Thymus (tissue), 11 donors: ENCODE results near the gene HACL1. TPM values are rescaled to one million over a fixed set of nuclear protein-coding genes. Genes with fewer than 3 reads are reported as not detected.
"Not testable (repeated sequence)": the region's sequence is repeated elsewhere in the genome, so short reads cannot be mapped to it uniquely, and the experiment has no call there.

Experiments
- DNase-seq, 9 donors: peaks; one replicate each; pipeline ENCODE4 v3.0.0-alpha.2; 2013; ENCODE audit warnings: low spot score in 9 of 9, low read depth in 6 of 9, missing footprints in 1 of 9
- H3K27ac ChIP-seq, 2 donors: one replicate each; pipeline ENCODE4 v1.5.1; 2013; ENCODE audit warnings: control low read depth in 1 of 2, low read depth in 1 of 2, low read length in 1 of 2, mild to moderate bottlenecking in 1 of 2, moderate library complexity in 1 of 2
- H3K27me3 ChIP-seq, 2 donors: one replicate each; pipeline ENCODE4 v1.5.1; 2013; ENCODE audit warnings: low read length in 1 of 2; ENCODE audit not compliant: control insufficient read depth in 2 of 2, insufficient read depth in 1 of 2
- H3K36me3 ChIP-seq, 2 donors: one replicate each; pipeline ENCODE4 v1.5.1; 2013; ENCODE audit warnings: low read length in 1 of 2, mild to moderate bottlenecking in 1 of 2, moderate library complexity in 1 of 2; ENCODE audit not compliant: control insufficient read depth in 2 of 2, insufficient read depth in 2 of 2
- H3K4me1 ChIP-seq, 2 donors: one replicate each; pipeline ENCODE4 v1.5.1; 2013; ENCODE audit warnings: low read length in 2 of 2; ENCODE audit not compliant: control insufficient read depth in 2 of 2, insufficient read depth in 2 of 2
- H3K4me3 ChIP-seq, 2 donors: one replicate each; pipeline ENCODE4 v1.5.1; 2013; ENCODE audit warnings: low read length in 2 of 2, control low read depth in 1 of 2, mild to moderate bottlenecking in 1 of 2
- H3K9me3 ChIP-seq, 2 donors: one replicate each; pipeline ENCODE4 v1.5.1; 2013; ENCODE audit warnings: low read length in 1 of 2, mild to moderate bottlenecking in 1 of 2; ENCODE audit not compliant: control insufficient read depth in 2 of 2, insufficient read depth in 1 of 2
- WGBS: extraction: QIAGEN DNeasy Blood & Tissue Kit; methylation state at CpG from one replicate; pipeline ENCODE4 v1.1.7; 2013; 5-methylcytosine and 5-hydroxymethylcytosine counted together
- polyA plus RNA-seq: library from polyadenylated mRNA; stranded (reverse); fragments of 200-250 nt; gene quantifications from one replicate; pipeline ENCODE4 v1.2.3, GENCODE V29; 2013
- total RNA-seq: library from RNA; stranded (reverse); fragments of 120-200 nt; gene quantifications from one replicate; pipeline ENCODE4 v1.2.4, GENCODE V29; 2013
- donor health status: healthy.

HACL1 gene
- total and polyA plus RNA-seq, 2 donors = 22.4 to 23.2 TPM

GRCh38 chr3:15632212-15632580 is 30.8 kb upstream of the HACL1 start:
- Histone ChIP-seq H3K27me3 (no peaks in the 10 kb centered on the region), H3K9me3 (peaks cover 0 to 4% of the 10 kb centered on the region in 2 donors), H3K4me3 (no peak overlapping the region), H3K36me3 (no peaks in the 10 kb centered on the region), H3K4me1 (peaks cover 0 to 15% of the 10 kb centered on the region in 2 donors), H3K27ac (no peak overlapping the region)
- no peak for DNase-seq
- WGBS = 98% methylated on average over 4 of the region's 4 CpGs

DNA sequence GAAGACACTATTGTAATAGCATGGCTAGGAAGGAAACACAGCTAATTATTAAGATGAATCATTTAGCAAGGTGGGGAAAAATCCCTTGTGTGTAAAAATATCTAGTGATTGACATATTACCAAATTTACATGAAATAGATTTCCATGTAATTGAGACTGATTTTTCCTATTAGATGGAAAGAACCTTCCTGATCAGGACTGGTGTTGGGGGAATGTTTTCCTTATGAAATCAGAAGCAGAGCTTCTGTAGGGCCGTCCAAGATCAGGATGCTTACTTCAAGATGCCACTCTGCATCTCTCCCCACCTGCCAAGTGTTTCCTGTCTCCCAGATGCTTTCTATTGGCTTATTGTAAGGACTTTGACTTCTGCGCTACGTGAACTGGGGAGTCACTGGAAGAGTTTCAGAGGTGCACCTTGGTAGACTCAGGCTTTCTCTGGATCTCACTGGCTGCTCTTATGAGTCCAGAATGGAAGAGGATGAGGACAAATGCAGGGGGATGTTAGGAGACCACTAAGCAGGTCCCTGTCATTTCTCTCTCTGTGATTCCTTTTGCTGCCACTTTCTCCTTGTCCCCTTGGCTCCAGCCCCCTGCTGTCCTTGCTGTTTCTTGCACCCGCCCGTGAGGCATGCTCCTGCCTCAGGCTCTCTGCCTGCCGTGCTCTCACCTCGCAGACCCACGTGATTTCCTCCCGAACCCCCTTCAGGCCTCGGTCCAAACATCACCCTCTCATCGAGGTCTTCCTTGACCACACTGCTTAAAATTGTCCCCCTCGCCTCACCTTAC is 30.2 kb upstream of the HACL1 start:
- WGBS = 95% methylated on average over 12 of the region's 12 CpGs

GRCh38 chr3:15630646-15631350 is 29.4 kb upstream of the HACL1 start:
- H3K27me3 ChIP-seq = no peaks in the 10 kb centered on the region
- 62% methylated on average over 8 of the region's 8 CpGs for WGBS
- no peak overlapping the region for H3K4me3 ChIP-seq
- no peaks in the 10 kb centered on the region for H3K36me3 ChIP-seq
- peaks cover 0 to 3% of the 10 kb centered on the region in 2 donors for H3K4me1 ChIP-seq
- H3K9me3 ChIP-seq = peaks cover 0 to 4% of the 10 kb centered on the region in 2 donors
- no peak for DNase-seq
- peak overlapping the region; percentile 12 to 41 for H3K27ac ChIP-seq

More for the DNA sequence above, 30.2 kb upstream of the HACL1 start:
- Histone ChIP-seq H3K27ac (no peak overlapping the region), H3K27me3 (no peaks in the 10 kb centered on the region), H3K4me3 (no peak overlapping the region), H3K36me3 (no peaks in the 10 kb centered on the region), H3K4me1 (peaks cover 0 to 11% of the 10 kb centered on the region in 2 donors), H3K9me3 (peaks cover 0 to 4% of the 10 kb centered on the region in 2 donors)
- no peak for DNase-seq

- H3K4me3 ChIP-seq = no peak overlapping the region
- 51% methylated on average over 10 of the region's 10 CpGs for WGBS
- H3K27ac ChIP-seq = no peak overlapping the region
- H3K27me3 ChIP-seq = no peaks in the 10 kb centered on the region
- peaks cover 0 to 4% of the 10 kb centered on the region in 2 donors for H3K9me3 ChIP-seq
- no peaks in the 10 kb centered on the region for H3K4me1 ChIP-seq
- peak; percentile 29 to 84 (median 57) for DNase-seq
- no peaks in the 10 kb centered on the region for H3K36me3 ChIP-seq
Observed at GRCh38 chr3:15629860-15630597, 28.7 kb upstream of the HACL1 start.

- Histone ChIP-seq H3K4me3 (no peak overlapping the region), H3K4me1 (no peaks in the 10 kb centered on the region), H3K36me3 (no peaks in the 10 kb centered on the region), H3K9me3 (peaks cover 0 to 4% of the 10 kb centered on the region in 2 donors), H3K27me3 (no peaks in the 10 kb centered on the region), H3K27ac (no peak overlapping the region)
- no peak for DNase-seq
Observed at GRCh38 chr3:15628967-15629366, 27.6 kb upstream of the HACL1 start.

DNA sequence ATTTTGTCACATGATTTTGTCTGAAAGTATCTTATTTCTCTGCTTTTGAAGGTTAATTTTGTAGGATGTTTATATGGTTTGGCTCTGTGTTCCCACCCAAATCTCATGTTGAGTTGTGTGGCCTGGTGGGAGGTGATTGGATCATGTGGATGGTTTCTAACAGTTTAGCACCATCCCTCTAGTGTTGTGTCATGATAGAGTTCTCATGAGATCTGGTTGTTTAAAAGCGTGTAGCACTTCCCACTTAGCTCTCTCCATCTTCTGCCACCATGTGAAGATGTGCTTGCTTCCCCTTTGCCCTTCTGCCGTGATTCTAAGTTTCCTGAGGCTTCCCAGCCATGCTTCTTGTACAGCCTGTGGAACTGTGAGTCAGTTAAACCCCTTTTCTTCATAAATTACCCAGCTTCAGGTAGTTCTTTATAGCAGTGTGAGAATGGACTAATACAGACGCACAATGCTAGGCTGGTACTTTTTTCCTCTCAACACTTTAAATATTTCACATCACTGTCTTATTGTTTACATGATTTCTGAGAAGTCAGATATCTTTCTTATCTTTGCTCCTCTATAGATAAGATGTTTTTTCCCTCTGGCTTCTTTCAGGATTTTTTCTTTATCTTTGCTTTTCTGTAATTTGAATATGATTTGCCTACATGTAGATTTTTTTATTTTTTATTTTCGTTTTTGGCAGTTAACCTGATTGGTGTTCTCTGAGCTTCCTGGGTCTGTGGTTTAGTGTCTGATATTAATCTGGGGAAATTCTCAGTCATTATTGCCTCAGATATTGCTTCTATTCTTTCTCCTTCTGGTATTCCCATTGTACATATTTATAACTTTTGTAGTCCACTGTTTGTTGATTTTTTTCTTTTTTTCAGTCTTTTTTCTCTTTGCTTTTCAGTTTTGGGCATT is 22.4 kb upstream of the HACL1 start:
- Histone ChIP-seq H3K4me3 (no peak overlapping the region), H3K27me3 (no peaks in the 10 kb centered on the region), H3K9me3 (peaks cover 0 to 5% of the 10 kb centered on the region in 2 donors), H3K36me3 (no peaks in the 10 kb centered on the region), H3K4me1 (no peaks in the 10 kb centered on the region), H3K27ac (no peak overlapping the region)
- 84% methylated on average over 4 of the region's 4 CpGs for WGBS
- no peak for DNase-seq

GRCh38 chr3:15619659-15620464 is 18.5 kb upstream of the HACL1 start:
- not testable (repeated sequence) for H3K9me3 ChIP-seq, H3K27me3 ChIP-seq, H3K4me1 ChIP-seq, DNase-seq, H3K27ac ChIP-seq, H3K36me3 ChIP-seq, H3K4me3 ChIP-seq
- WGBS = 98% methylated on average over 8 of the region's 8 CpGs

GRCh38 chr3:15616053-15616452 is 14.7 kb upstream of the HACL1 start:
- DNase-seq = no peak
- 99% methylated on average over 6 of the region's 6 CpGs for whole genome bisulfite sequencing
- no peaks in the 10 kb centered on the region for H3K27me3 ChIP-seq

More at GRCh38 chr3:15616053-15616452, 14.7 kb upstream of the HACL1 start:
- Histone ChIP-seq H3K4me3 (no peak overlapping the region), H3K27ac (no peak overlapping the region), H3K9me3 (peaks cover 0 to 5% of the 10 kb centered on the region in 2 donors), H3K36me3 (no peaks in the 10 kb centered on the region), H3K4me1 (no peaks in the 10 kb centered on the region)
